Neuronal stem cell (in vitro differentiated cells): ENCODE data around the gene TMEM9B.
"Not testable (repeated sequence)": the region's sequence is repeated elsewhere in the genome, so short reads cannot be mapped to it uniquely, and the experiment has no call there.

Experiments used
- DNase-seq: peaks from one replicate; pipeline ENCODE4 v3.0.0-alpha.2; 2013; ENCODE audit warnings: low spot score
- H2AFZ ChIP-seq: one replicate; pipeline ENCODE4 v1.6.1; 2013; ENCODE audit warnings: mild to moderate bottlenecking, low read length, inconsistent platforms
- H2AK5ac ChIP-seq: 2 replicates; pipeline ENCODE4 v1.6.1; 2013; ENCODE audit warnings: low read depth, mild to moderate bottlenecking, inconsistent platforms, low read length, moderate library complexity, mixed read lengths
- H2BK120ac ChIP-seq: 2 replicates; pipeline ENCODE4 v1.6.1; 2013; ENCODE audit warnings: low read depth, mild to moderate bottlenecking, inconsistent platforms, low read length, moderate library complexity, mixed read lengths
- H2BK12ac ChIP-seq: one replicate; pipeline ENCODE4 v1.6.1; 2013; ENCODE audit warnings: low read length, inconsistent platforms
- H2BK15ac ChIP-seq: 2 replicates; pipeline ENCODE4 v1.6.1; 2013; ENCODE audit warnings: mild to moderate bottlenecking, low read length, inconsistent platforms, mixed read lengths
- H2BK5ac ChIP-seq: one replicate; pipeline ENCODE4 v1.6.1; 2013; ENCODE audit warnings: inconsistent platforms, mild to moderate bottlenecking, low read length, moderate library complexity
- H3K14ac ChIP-seq: one replicate; pipeline ENCODE4 v1.6.1; 2013; ENCODE audit warnings: low read length, inconsistent platforms
- H3K18ac ChIP-seq: 2 replicates; pipeline ENCODE4 v1.6.1; 2013; ENCODE audit warnings: low read length, inconsistent platforms
- H3K23ac ChIP-seq: 2 replicates; pipeline ENCODE4 v1.6.1; 2013; ENCODE audit warnings: low read depth, mild to moderate bottlenecking, mixed read lengths, low read length, inconsistent platforms; ENCODE audit not compliant: poor library complexity
- H3K27ac ChIP-seq: replicated peaks from 3 replicates; pipeline ENCODE4 v1.5.1; 2013; ENCODE audit warnings: low read length, inconsistent platforms
- H3K27me3 ChIP-seq, 3 experiments: 2 replicates each; pipeline ENCODE4 v1.6.1; 2013; ENCODE audit warnings: low read length in 3 of 3, mild to moderate bottlenecking in 2 of 3, inconsistent platforms in 1 of 3, low read depth in 1 of 3, mixed read lengths in 1 of 3, moderate library complexity in 1 of 3; ENCODE audit not compliant: control insufficient read depth in 3 of 3, insufficient read depth in 3 of 3
- H3K36me3 ChIP-seq, 2 donors: replicated peaks in 1 of 2; 2 replicates each; pipeline ENCODE4 v1.6.1; 2013; ENCODE audit warnings: low read length in 2 of 2; ENCODE audit not compliant: control insufficient read depth in 2 of 2, insufficient read depth in 2 of 2
- H3K4ac ChIP-seq: 2 replicates; pipeline ENCODE4 v1.6.1; 2013; ENCODE audit warnings: inconsistent platforms, mild to moderate bottlenecking, low read length, moderate library complexity
- H3K4me1 ChIP-seq, 2 donors: 1 replicate in 1 of 2; 2 replicates in 1 of 2; pipeline ENCODE4 v1.6.1; 2013; ENCODE audit warnings: low read length in 2 of 2, low read depth in 1 of 2; ENCODE audit not compliant: control insufficient read depth in 2 of 2, insufficient read depth in 1 of 2
- H3K4me2 ChIP-seq: one replicate; pipeline ENCODE4 v1.6.1; 2013; ENCODE audit warnings: mild to moderate bottlenecking, low read length, inconsistent platforms; ENCODE audit not compliant: insufficient read depth, poor library complexity, severe bottlenecking
- H3K4me3 ChIP-seq, 2 donors: 2 replicates each; pipeline ENCODE4 v1.5.1; 2013; ENCODE audit warnings: low read length in 2 of 2, mild to moderate bottlenecking in 2 of 2, inconsistent platforms in 1 of 2, moderate library complexity in 1 of 2
- H3K79me1 ChIP-seq: one replicate; pipeline ENCODE4 v1.6.1; 2013; ENCODE audit warnings: low read depth, mild to moderate bottlenecking, inconsistent platforms, low read length, moderate library complexity
- H3K9ac ChIP-seq: one replicate; pipeline ENCODE4 v1.6.1; 2013; ENCODE audit warnings: mild to moderate bottlenecking, low read depth, low read length, inconsistent platforms; ENCODE audit not compliant: poor library complexity
- H3K9me3 ChIP-seq, 2 donors: replicated peaks in 1 of 2; 2 replicates each; pipeline versions ENCODE3 to v1.6.1; 2013; ENCODE audit warnings: low read length in 2 of 2, mild to moderate bottlenecking in 2 of 2, inconsistent platforms in 1 of 2, low read depth in 1 of 2, mixed read lengths in 1 of 2, moderate library complexity in 1 of 2; ENCODE audit not compliant: control insufficient read depth in 2 of 2, insufficient read depth in 1 of 2
- H4K8ac ChIP-seq: one replicate; pipeline ENCODE4 v1.6.1; 2013; ENCODE audit warnings: low read depth, mild to moderate bottlenecking, inconsistent platforms, low read length, moderate library complexity
- H4K91ac ChIP-seq: one replicate; pipeline ENCODE4 v1.6.1; 2013; ENCODE audit warnings: low read length, low read depth, mild to moderate bottlenecking, inconsistent platforms; ENCODE audit not compliant: poor library complexity
- WGBS, 2 donors: extraction: QIAGEN DNeasy Blood & Tissue Kit; methylation state at CpG; one replicate each; pipeline ENCODE4 v1.1.7; 2013; ENCODE audit warnings: missing lambda C conversion rate in 2 of 2, mixed read lengths in 1 of 2; ENCODE audit not compliant: insufficient read length in 2 of 2, insufficient replicate concordance in 1 of 2; ENCODE audit errors: extremely low coverage in 2 of 2; 5-methylcytosine and 5-hydroxymethylcytosine counted together

TMEM9B gene

GRCh38 chr11:8985462-8985861, 21.2 kb upstream of the TMEM9B start:
- Histone ChIP-seq H3K9ac (no peak overlapping the region), H2BK5ac (no peak overlapping the region), H2AK5ac (no peak overlapping the region), H3K4me1 (peaks cover 0 to 4% of the 10 kb centered on the region in 2 donors), H3K4me2 (no peak overlapping the region), H3K18ac (no peak overlapping the region), H3K23ac (no peak overlapping the region), H2BK12ac (no peak overlapping the region), H2BK120ac (no peak overlapping the region), H4K91ac (no peak overlapping the region), H3K36me3 (no peaks in the 10 kb centered on the region), H3K79me1 (no peaks in the 10 kb centered on the region), H3K4me3 (no peak overlapping the region), H4K8ac (no peak overlapping the region), H3K27ac (no peak overlapping the region), H3K27me3 (peaks cover 0 to 11% (median 0%) of the 10 kb centered on the region in 3 experiments), H2BK15ac (no peak overlapping the region), H3K4ac (no peak overlapping the region), H3K14ac (no peak overlapping the region), H2AFZ (no peak overlapping the region), H3K9me3 (no peaks in the 10 kb centered on the region)
- WGBS, 2 donors = no CpG with 5 or more reads among the region's 5 CpGs
- no peak for DNase-seq

- H2BK120ac ChIP-seq = no peak overlapping the region
- no peak overlapping the region for H4K8ac ChIP-seq
- no peak overlapping the region for H3K27ac ChIP-seq
- no peak overlapping the region for H4K91ac ChIP-seq
- no peaks in the 10 kb centered on the region for H3K79me1 ChIP-seq
- no peak overlapping the region for H3K14ac ChIP-seq
- H2AK5ac ChIP-seq = no peak overlapping the region
- H3K23ac ChIP-seq = no peak overlapping the region
- peaks cover 0 to 4% (median 0%) of the 10 kb centered on the region in 3 experiments for H3K27me3 ChIP-seq
- WGBS, 2 donors = no CpG with 5 or more reads among the region's 2 CpGs
- no peak overlapping the region for H3K4me3 ChIP-seq
- no peak overlapping the region for H2AFZ ChIP-seq
- no peaks in the 10 kb centered on the region for H3K36me3 ChIP-seq
- H2BK15ac ChIP-seq = no peak overlapping the region
- no peak overlapping the region for H2BK5ac ChIP-seq
- no peak overlapping the region for H3K4ac ChIP-seq
- no peak overlapping the region for H3K4me2 ChIP-seq
- no peaks in the 10 kb centered on the region for H3K9me3 ChIP-seq
- H3K9ac ChIP-seq = no peak overlapping the region
- no peak for DNase-seq
- H2BK12ac ChIP-seq = no peak overlapping the region
- no peak overlapping the region for H3K18ac ChIP-seq
- no peaks in the 10 kb centered on the region for H3K4me1 ChIP-seq
These were observed 19.3 kb upstream of the TMEM9B start for GRCh38 chr11:8983552-8983951.

- Histone ChIP-seq H2BK12ac (no peak overlapping the region), H3K79me1 (no peaks in the 10 kb centered on the region), H3K27ac (no peak overlapping the region), H3K4me1 (no peaks in the 10 kb centered on the region), H3K9ac (no peak overlapping the region), H3K27me3 (no peaks in the 10 kb centered on the region), H2AK5ac (no peak overlapping the region), H3K9me3 (no peaks in the 10 kb centered on the region), H3K23ac (no peak overlapping the region), H2BK5ac (no peak overlapping the region), H2BK120ac (no peak overlapping the region), H4K8ac (no peak overlapping the region), H4K91ac (no peak overlapping the region), H3K36me3 (no peaks in the 10 kb centered on the region), H2AFZ (no peak overlapping the region), H3K14ac (no peak overlapping the region), H3K18ac (no peak overlapping the region), H2BK15ac (no peak overlapping the region), H3K4ac (no peak overlapping the region), H3K4me3 (no peak overlapping the region), H3K4me2 (no peak overlapping the region)
- no peak for DNase-seq
- whole genome bisulfite sequencing, 2 donors = no CpG with 5 or more reads among the region's 3 CpGs
These were observed 16.2 kb upstream of the TMEM9B start for GRCh38 chr11:8980485-8980884.

- H3K23ac ChIP-seq, H2BK120ac ChIP-seq, H3K4me1 ChIP-seq, H2BK15ac ChIP-seq, H3K14ac ChIP-seq, H3K79me1 ChIP-seq, H3K9ac ChIP-seq, H4K91ac ChIP-seq, H3K27me3 ChIP-seq, H3K27ac ChIP-seq, H3K18ac ChIP-seq, H2BK12ac ChIP-seq, H4K8ac ChIP-seq, H2AK5ac ChIP-seq, H3K9me3 ChIP-seq, H3K36me3 ChIP-seq, H3K4ac ChIP-seq, H3K4me2 ChIP-seq, H2BK5ac ChIP-seq, H2AFZ ChIP-seq, H3K4me3 ChIP-seq, DNase-seq: not testable (repeated sequence)
- no CpG with 5 or more reads among the region's 7 CpGs for WGBS, 2 donors
These were observed 15.1 kb upstream of the TMEM9B start for GRCh38 chr11:8979365-8979764.
